HepG2 (cell line): ENCODE results near the gene TMEM63C. TPM values are rescaled to one million over a fixed set of nuclear protein-coding genes. Genes with fewer than 3 reads are reported as not detected.

Experiments used
- DDIT3 ChIP-seq: sonication (generic); formaldehyde crosslinking; IDR thresholded peaks from 2 replicates; pipeline ENCODE4 v1.4.0; 2020; ENCODE audit warnings: mild to moderate bottlenecking, missing genetic modification reagents
- FOXP1 ChIP-seq, 2 experiments: fragments of 450-650 bp in 1 of 2; IDR thresholded peaks; 2 replicates each; pipeline ENCODE4 v1.6.1; 2017 to 2018; ENCODE audit warnings: antibody characterized with exemption in 1 of 2
- GABPA ChIP-seq, 2 experiments: IDR thresholded peaks; 2 replicates each; pipeline ENCODE4 v1.6.1; 2011 to 2016; ENCODE audit warnings: low read depth in 2 of 2, low read length in 1 of 2, missing biosample characterization in 1 of 2, missing genetic modification characterization in 1 of 2
- GFI1 ChIP-seq: sonication (generic); formaldehyde crosslinking; IDR thresholded peaks from 2 replicates; pipeline ENCODE4 v1.5.0; 2020; ENCODE audit warnings: missing genetic modification reagents, mild to moderate bottlenecking, borderline replicate concordance
- HMGXB3 ChIP-seq: sonication (generic); formaldehyde crosslinking; IDR thresholded peaks from 2 replicates; pipeline ENCODE4 v1.4.0; 2020; ENCODE audit warnings: missing genetic modification reagents, borderline replicate concordance
- MYC ChIP-seq: sonication (generic); formaldehyde crosslinking; IDR thresholded peaks from 2 replicates; pipeline ENCODE4 v1.9.0; 2021; ENCODE audit warnings: missing genetic modification reagents, borderline replicate concordance
- POGK ChIP-seq: sonication (generic); formaldehyde crosslinking; conservative IDR thresholded peaks from 2 replicates; pipeline ENCODE4 v1.8.0; 2022; ENCODE audit warnings: mild to moderate bottlenecking, moderate library complexity, missing genetic modification reagents
- SNAPC5 ChIP-seq: sonication (generic); formaldehyde crosslinking; IDR thresholded peaks from 2 replicates; pipeline ENCODE4 v1.8.1; 2023; ENCODE audit warnings: mild to moderate bottlenecking, missing genetic modification reagents, borderline replicate concordance
- TBL1XR1 ChIP-seq: fragments of 150-350 bp; IDR thresholded peaks from 2 replicates; pipeline ENCODE4 v1.6.1; 2014; ENCODE audit warnings: borderline replicate concordance, low read length; ENCODE audit not compliant: partially characterized antibody
- TEAD3 ChIP-seq: optimal IDR thresholded peaks from 2 replicates; pipeline ENCODE3; 2016; ENCODE audit warnings: borderline replicate concordance
- TFDP1 ChIP-seq: IDR thresholded peaks from 2 replicates; pipeline ENCODE4 v1.6.1; 2016; ENCODE audit warnings: missing compliant biosample characterization, missing genetic modification reagents, borderline replicate concordance
- ZBTB42 ChIP-seq: sonication (generic); formaldehyde crosslinking; IDR thresholded peaks from 2 replicates; pipeline ENCODE4 v1.5.0; 2020; ENCODE audit warnings: mild to moderate bottlenecking, missing genetic modification reagents
- ZNF101 ChIP-seq: sonication (generic); formaldehyde crosslinking; IDR thresholded peaks from 2 replicates; pipeline ENCODE4 v1.4.0; 2020; ENCODE audit warnings: mild to moderate bottlenecking, low read depth, missing genetic modification reagents, borderline replicate concordance
- ZNF574 ChIP-seq: sonication (generic); formaldehyde crosslinking; IDR thresholded peaks from 2 replicates; pipeline ENCODE4 v1.4.0; 2020; ENCODE audit warnings: missing genetic modification reagents
- ZNF7 ChIP-seq: IDR thresholded peaks from 2 replicates; pipeline ENCODE4 v1.6.1; 2016; ENCODE audit warnings: missing biosample characterization, missing genetic modification reagents
- ZNF782 ChIP-seq: sonication (generic); formaldehyde crosslinking; IDR thresholded peaks from 2 replicates; pipeline ENCODE4 v1.4.0; 2020; ENCODE audit warnings: missing genetic modification reagents, mild to moderate bottlenecking, borderline replicate concordance
- polyA plus RNA-seq, 8 experiments: library from polyadenylated mRNA; depleted of rRNA in 3 of 8; stranded (reverse) in 7 of 8; unstranded in 1 of 8; fragments of >200 nt; fragmentation: Illumina TruSeq in 4 of 8; extraction: Trizol in 4 of 8; gene quantifications; 2 replicates each; pipeline versions ENCODE4 v1.2.1 to v1.2.3, GENCODE V29; 2011 to 2016; ENCODE audit warnings: low read depth in 4 of 8, missing spikeins in 1 of 8, mixed read lengths in 1 of 8; ENCODE audit not compliant: insufficient read depth in 1 of 8
- total RNA-seq, 5 experiments: library from RNA; depleted of rRNA; stranded (reverse); fragments of >200 nt; fragmentation: Illumina TruSeq; extraction: Trizol; gene quantifications; 2 replicates each; pipeline ENCODE4 v1.2.3, GENCODE V29; 2016; ENCODE audit warnings: low read depth in 1 of 5

The TMEM63C gene
- total and polyA plus RNA-seq, 2 of the 13 experiments (the other 11 are each of a cell fraction or from before 2014, with no cell fraction given) = 0.17 to 0.27 TPM

GRCh38 chr14:77139540-77140358 is 41.8 kb upstream of the TMEM63C start (continued):
- TF ChIP-seq ZNF7 (no peak), GFI1 (no peak), SNAPC5 (no peak), ZNF782 (CRISPR knock-in tag) (no peak), MYC (CRISPR knock-in tag) (peak; percentile 45; the same call in 1 of the 2 replicates), TFDP1 (CRISPR knock-in tag) (no peak), TBL1XR1 (no peak), GABPA (IDR thresholded peaks at IDR 0.05; ENCODE audit: low read depth, low read length) (no peak), GABPA (CRISPR knock-in tag; IDR thresholded peaks at IDR 0.05; ENCODE audit: low read depth) (no peak), ZNF101 (no peak), POGK (CRISPR knock-in tag) (0 out of 2 replicates have a peak, but pooled peaks have one; percentile 5), FOXP1 (IDR thresholded peaks at IDR 0.05) (no peak), FOXP1 (CRISPR knock-in tag; IDR thresholded peaks at IDR 0.05) (no peak), HMGXB3 (CRISPR knock-in tag) (no peak), ZBTB42 (CRISPR knock-in tag) (no peak), TEAD3 (peak; percentile 65), DDIT3 (CRISPR knock-in tag) (no peak), ZNF574 (peak; percentile 30; the same call in 1 of the 2 replicates)
